ENCODE data around the gene GPBAR1.

Gene GPBAR1

GRCh38 chr2:218275371-218276072 is 14.7 kb downstream of the GPBAR1 start:
- H3F3A ChIP-seq (ENCODE audit: insufficient read depth, low read length): no peaks in the 10 kb centered on the region; the same call in 1 of the 2 replicates
- peaks cover 42% of the 10 kb centered on the region for H3K79me2 ChIP-seq (ENCODE audit: low read length)
- H3K4me1 ChIP-seq (ENCODE audit: low read length): peaks cover 3% of the 10 kb centered on the region; the same call in 1 of the 2 replicates
- TF ChIP-seq CTCF (IDR thresholded peaks at IDR 0.05; ENCODE audit: low read length) (no peak), EZH2phosphoT487 (IDR thresholded peaks at IDR 0.05; ENCODE audit: low read length) (no peak), EZH2 (optimal IDR thresholded peaks at IDR 0.05; ENCODE audit: low read depth, low read length) (no peak)
- H3K4me3 ChIP-seq (ENCODE audit: low read length): no peak overlapping the region
- no peak overlapping the region for H3K27ac ChIP-seq (ENCODE audit: low read length)
- no peaks in the 10 kb centered on the region for H3K27me3 ChIP-seq (replicated peaks; ENCODE audit: insufficient read depth, low read length)
- no peaks in the 10 kb centered on the region for H3K9me3 ChIP-seq (replicated peaks; ENCODE audit: insufficient read depth, low read length)
- no peak overlapping the region for H3K4me2 ChIP-seq (ENCODE audit: low read depth, low read length)
- no peaks in the 10 kb centered on the region for H3K9me2 ChIP-seq (replicated peaks; ENCODE audit: insufficient read depth, low read length)
- H2AFZ ChIP-seq (ENCODE audit: low read length): no peak overlapping the region
- no peaks in the 10 kb centered on the region; the same call in 1 of the 2 replicates for H3K36me3 ChIP-seq (replicated peaks; ENCODE audit: insufficient read depth, low read length)
- DNase-seq: no peak
- H4K20me1 ChIP-seq (ENCODE audit: insufficient read depth, low read length): no peaks in the 10 kb centered on the region
- H3K9ac ChIP-seq (ENCODE audit: low read length): no peak overlapping the region

- no peak overlapping the region for H3K4me2 ChIP-seq (ENCODE audit: low read depth, low read length)
- TF ChIP-seq CTCF (IDR thresholded peaks at IDR 0.05; ENCODE audit: low read length): 0 out of 2 replicates have a peak, but pooled peaks have one; percentile 3
- TF ChIP-seq EZH2phosphoT487 (IDR thresholded peaks at IDR 0.05; ENCODE audit: low read length): no peak
- H4K20me1 ChIP-seq (ENCODE audit: insufficient read depth, low read length): no peaks in the 10 kb centered on the region
- no peak overlapping the region for H3K4me3 ChIP-seq (ENCODE audit: low read length)
- H3K9me2 ChIP-seq (replicated peaks; ENCODE audit: insufficient read depth, low read length): no peaks in the 10 kb centered on the region
- H3F3A ChIP-seq (ENCODE audit: insufficient read depth, low read length): no peaks in the 10 kb centered on the region; the same call in 1 of the 2 replicates
- H3K4me1 ChIP-seq (ENCODE audit: low read length): peaks cover 3% of the 10 kb centered on the region; the same call in 1 of the 2 replicates
- no peaks in the 10 kb centered on the region for H3K9me3 ChIP-seq (replicated peaks; ENCODE audit: insufficient read depth, low read length)
- no peak overlapping the region for H2AFZ ChIP-seq (ENCODE audit: low read length)
- H3K27ac ChIP-seq (ENCODE audit: low read length): no peak overlapping the region
- H3K36me3 ChIP-seq (replicated peaks; ENCODE audit: insufficient read depth, low read length): peaks cover 4% of the 10 kb centered on the region; the same call in 1 of the 2 replicates
- DNase-seq: no peak
- no peak overlapping the region for H3K9ac ChIP-seq (ENCODE audit: low read length)
- H3K79me2 ChIP-seq (ENCODE audit: low read length): peaks cover 35% of the 10 kb centered on the region
- no peaks in the 10 kb centered on the region for H3K27me3 ChIP-seq (replicated peaks; ENCODE audit: insufficient read depth, low read length)
Observed at GRCh38 chr2:218276986-218277755, 16.4 kb downstream of the GPBAR1 start.

- Histone ChIP-seq H3K27ac (ENCODE audit: low read length) (no peak overlapping the region), H2AFZ (ENCODE audit: low read length) (no peak overlapping the region), H3K9ac (ENCODE audit: low read length) (no peak overlapping the region), H4K20me1 (ENCODE audit: insufficient read depth, low read length) (no peaks in the 10 kb centered on the region), H3K4me2 (ENCODE audit: low read depth, low read length) (no peak overlapping the region), H3K9me2 (replicated peaks; ENCODE audit: insufficient read depth, low read length) (no peaks in the 10 kb centered on the region), H3K9me3 (replicated peaks; ENCODE audit: insufficient read depth, low read length) (no peaks in the 10 kb centered on the region), H3K4me1 (ENCODE audit: low read length) (no peaks in the 10 kb centered on the region), H3K79me2 (ENCODE audit: low read length) (peaks cover 35% of the 10 kb centered on the region), H3K4me3 (ENCODE audit: low read length) (no peak overlapping the region), H3K27me3 (replicated peaks; ENCODE audit: insufficient read depth, low read length) (no peaks in the 10 kb centered on the region), H3K36me3 (replicated peaks; ENCODE audit: insufficient read depth, low read length) (peaks cover 4% of the 10 kb centered on the region; the same call in 1 of the 2 replicates), H3F3A (ENCODE audit: insufficient read depth, low read length) (no peaks in the 10 kb centered on the region; the same call in 1 of the 2 replicates)
- no peak for DNase-seq
- TF ChIP-seq EZH2 (optimal IDR thresholded peaks at IDR 0.05; ENCODE audit: low read depth, low read length): no peak
- no peak for TF ChIP-seq CTCF (IDR thresholded peaks at IDR 0.05; ENCODE audit: low read length)
- TF ChIP-seq EZH2phosphoT487 (IDR thresholded peaks at IDR 0.05; ENCODE audit: low read length): no peak
Observed at GRCh38 chr2:218277921-218278320, 17.1 kb downstream of the GPBAR1 start.
